Prostate gland (tissue), 2 donors: ENCODE data around the gene RASD2. TPM values are rescaled to one million over a fixed set of nuclear protein-coding genes. Genes with fewer than 3 reads are reported as not detected.

ENCODE experiments used
- DNase-seq: peaks from one replicate; pipeline ENCODE4 v3.0.0-alpha.2; 2019; ENCODE audit warnings: low spot score
- H3K27ac ChIP-seq, 2 donors: fragments of 200-600 bp; sonication (generic); 2 replicates each; pipeline ENCODE4 v1.5.1; 2017 to 2019
- H3K27me3 ChIP-seq: fragments of 200-600 bp; sonication (generic); replicated peaks from 2 replicates; pipeline ENCODE4 v1.5.1; 2019; ENCODE audit not compliant: insufficient read depth
- H3K36me3 ChIP-seq, 2 donors: fragments of 200-600 bp; sonication (generic); 1 replicate in 1 of 2; 2 replicates in 1 of 2; pipeline versions ENCODE4 v1.5.1 to v1.8.1; 2017 to 2019
- H3K4me1 ChIP-seq: fragments of 200-600 bp; sonication (generic); replicated peaks from 2 replicates; pipeline ENCODE4 v1.5.1; 2019
- H3K4me3 ChIP-seq, 2 donors: fragments of 200-600 bp; sonication (generic); 2 replicates each; pipeline ENCODE4 v1.5.1; 2017 to 2019
- H3K9me3 ChIP-seq: fragments of 200-600 bp; sonication (generic); 2 replicates; pipeline ENCODE4 v1.5.1; 2017
- CTCF ChIP-seq, 4 experiments: fragments of 200-600 bp in 2 of 4; fragments of 450-650 bp in 2 of 4; sonication (generic) in 2 of 4; IDR thresholded peaks; 1 replicate in 3 of 4; 2 replicates in 1 of 4; pipeline ENCODE4 v1.5.1; 2016 to 2019; ENCODE audit warnings: antibody characterized with exemption in 4 of 4, mild to moderate bottlenecking in 2 of 4, moderate library complexity in 2 of 4
- POLR2A ChIP-seq: fragments of 450-650 bp; IDR thresholded peaks from one replicate; pipeline ENCODE4 v1.6.1; 2016; ENCODE audit warnings: antibody characterized with exemption, mild to moderate bottlenecking
- POLR2AphosphoS5 ChIP-seq: sonication (generic); formaldehyde crosslinking; IDR thresholded peaks from one replicate; pipeline ENCODE4 v1.6.1; 2017; ENCODE audit warnings: antibody characterized with exemption
- WGBS: methylation state at CpG from one replicate; pipeline ENCODE4 v1.1.5; 2018; 5-methylcytosine and 5-hydroxymethylcytosine counted together
- intact Hi-C: fragments of 100-400 bp; cut with DNase I; formaldehyde crosslinking; loops from one replicate; pipeline ENCODE4 v1.14.2; 2022
- total RNA-seq, 2 donors: library from RNA; depleted of rRNA; stranded (reverse); fragments of >200 nt; gene quantifications; one replicate each; pipeline ENCODE4 v1.1.0, GENCODE V29; 2016

Gene RASD2
- total RNA-seq, 2 donors from 2014 or later, result 6.2 to 8.0 TPM

GRCh38 chr22:35561796-35562526 lies 21.3 kb downstream of the RASD2 start:
- Histone ChIP-seq H3K36me3 (no peaks in the 10 kb centered on the region), H3K4me3 (no peak overlapping the region), H3K27ac (no peak overlapping the region), H3K4me1 (no peaks in the 10 kb centered on the region), H3K27me3 (no peaks in the 10 kb centered on the region), H3K9me3 (no peaks in the 10 kb centered on the region)
- 89% methylated on average over 20 of the region's 20 CpGs for WGBS
- no peak for DNase-seq
- TF ChIP-seq POLR2A (no peak), POLR2AphosphoS5 (no peak), CTCF (IDR thresholded peaks at IDR 0.05) (no peak)
- intact Hi-C loops, result no loop called here

- H3K27me3 ChIP-seq, result no peaks in the 10 kb centered on the region
- no peaks in the 10 kb centered on the region for H3K9me3 ChIP-seq
- intact Hi-C loops, result no loop called here
- H3K4me3 ChIP-seq, result no peak overlapping the region
- H3K4me1 ChIP-seq, result no peaks in the 10 kb centered on the region
- no peaks in the 10 kb centered on the region for H3K36me3 ChIP-seq
- WGBS, result 67% methylated on average over 7 of the region's 7 CpGs
- TF ChIP-seq CTCF (IDR thresholded peaks at IDR 0.05) (no peak), POLR2AphosphoS5 (no peak), POLR2A (no peak)
- no peak overlapping the region for H3K27ac ChIP-seq
- no peak for DNase-seq
Measured at GRCh38 chr22:35563211-35563610, 22.6 kb downstream of the RASD2 start.

GRCh38 chr22:35564975-35565867 lies 24.6 kb downstream of the RASD2 start:
- Histone ChIP-seq H3K27me3 (no peaks in the 10 kb centered on the region), H3K9me3 (no peaks in the 10 kb centered on the region), H3K4me3 (no peak overlapping the region), H3K36me3 (no peaks in the 10 kb centered on the region), H3K27ac (no peak overlapping the region), H3K4me1 (no peaks in the 10 kb centered on the region)
- WGBS, result 51% methylated on average over 10 of the region's 10 CpGs
- intact Hi-C loops, result no loop called here
- DNase-seq, result no peak
- TF ChIP-seq CTCF (IDR thresholded peaks at IDR 0.05) (no peak), POLR2A (no peak), POLR2AphosphoS5 (no peak)

- 57% methylated on average over 23 of the region's 23 CpGs for WGBS
- TF ChIP-seq POLR2A (no peak), POLR2AphosphoS5 (no peak), CTCF (IDR thresholded peaks at IDR 0.05) (no peak)
- H3K4me1 ChIP-seq, result no peaks in the 10 kb centered on the region
Measured at GRCh38 chr22:35567351-35568141, 26.9 kb downstream of the RASD2 start.

More at GRCh38 chr22:35567351-35568141, 26.9 kb downstream of the RASD2 start:
- Histone ChIP-seq H3K4me3 (no peak overlapping the region), H3K27me3 (no peaks in the 10 kb centered on the region), H3K36me3 (no peaks in the 10 kb centered on the region), H3K9me3 (no peaks in the 10 kb centered on the region), H3K27ac (no peak overlapping the region)
- no peak for DNase-seq
- intact Hi-C loops, result no loop called here
